ENCODE data around the gene TJP3.

DNA sequence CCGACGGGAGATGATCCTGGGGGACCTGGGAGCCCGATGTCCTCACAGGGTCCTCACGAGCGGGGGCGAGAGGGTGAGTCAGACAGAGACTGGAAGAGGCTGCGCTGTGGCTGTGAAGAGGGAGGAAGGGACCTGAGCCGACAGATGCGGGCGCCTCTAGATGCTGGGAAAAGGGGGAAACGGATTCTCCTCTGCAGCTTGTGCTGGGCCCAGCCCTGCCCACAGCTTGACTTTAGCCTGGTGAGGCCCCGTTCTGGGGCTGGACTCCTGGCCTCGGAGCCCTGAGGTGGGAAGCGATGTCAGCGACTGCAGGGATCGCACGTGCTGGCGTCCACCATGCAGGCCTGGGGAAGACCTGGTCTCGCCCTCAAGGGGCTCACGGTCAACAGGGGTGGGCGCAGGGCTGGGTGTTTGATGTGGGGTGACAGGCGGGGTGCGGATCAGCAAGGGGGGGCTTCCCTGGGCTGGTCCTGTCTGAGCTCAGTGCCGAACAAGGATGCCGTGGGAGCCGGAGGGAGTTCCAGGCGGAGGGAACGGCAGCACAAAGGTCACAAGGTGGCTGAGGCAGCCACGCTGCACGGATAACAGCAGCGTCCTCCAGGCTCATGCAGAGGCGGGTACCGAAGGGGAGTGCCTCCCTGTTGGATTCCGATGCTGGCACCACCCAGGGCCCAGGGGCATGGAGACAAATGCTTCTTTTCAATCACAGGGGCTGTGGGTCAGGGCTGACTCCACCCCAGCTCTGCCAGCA lies 39.7 kb upstream of the TJP3 start:
- TF ChIP-seq TCF12 (IDR thresholded peaks at IDR 0.05; ENCODE audit: low read depth) = no peak
- no peak for TF ChIP-seq TAF1 (IDR thresholded peaks at IDR 0.05; ENCODE audit: low read depth)
- TF ChIP-seq RAD21 (IDR thresholded peaks at IDR 0.05; ENCODE audit: low read depth) = no peak
- TF ChIP-seq EP300 (IDR thresholded peaks at IDR 0.05; ENCODE audit: borderline replicate concordance) = no peak
- no peak for TF ChIP-seq NFIC (IDR thresholded peaks at IDR 0.05)
- TF ChIP-seq, protein P1, sequence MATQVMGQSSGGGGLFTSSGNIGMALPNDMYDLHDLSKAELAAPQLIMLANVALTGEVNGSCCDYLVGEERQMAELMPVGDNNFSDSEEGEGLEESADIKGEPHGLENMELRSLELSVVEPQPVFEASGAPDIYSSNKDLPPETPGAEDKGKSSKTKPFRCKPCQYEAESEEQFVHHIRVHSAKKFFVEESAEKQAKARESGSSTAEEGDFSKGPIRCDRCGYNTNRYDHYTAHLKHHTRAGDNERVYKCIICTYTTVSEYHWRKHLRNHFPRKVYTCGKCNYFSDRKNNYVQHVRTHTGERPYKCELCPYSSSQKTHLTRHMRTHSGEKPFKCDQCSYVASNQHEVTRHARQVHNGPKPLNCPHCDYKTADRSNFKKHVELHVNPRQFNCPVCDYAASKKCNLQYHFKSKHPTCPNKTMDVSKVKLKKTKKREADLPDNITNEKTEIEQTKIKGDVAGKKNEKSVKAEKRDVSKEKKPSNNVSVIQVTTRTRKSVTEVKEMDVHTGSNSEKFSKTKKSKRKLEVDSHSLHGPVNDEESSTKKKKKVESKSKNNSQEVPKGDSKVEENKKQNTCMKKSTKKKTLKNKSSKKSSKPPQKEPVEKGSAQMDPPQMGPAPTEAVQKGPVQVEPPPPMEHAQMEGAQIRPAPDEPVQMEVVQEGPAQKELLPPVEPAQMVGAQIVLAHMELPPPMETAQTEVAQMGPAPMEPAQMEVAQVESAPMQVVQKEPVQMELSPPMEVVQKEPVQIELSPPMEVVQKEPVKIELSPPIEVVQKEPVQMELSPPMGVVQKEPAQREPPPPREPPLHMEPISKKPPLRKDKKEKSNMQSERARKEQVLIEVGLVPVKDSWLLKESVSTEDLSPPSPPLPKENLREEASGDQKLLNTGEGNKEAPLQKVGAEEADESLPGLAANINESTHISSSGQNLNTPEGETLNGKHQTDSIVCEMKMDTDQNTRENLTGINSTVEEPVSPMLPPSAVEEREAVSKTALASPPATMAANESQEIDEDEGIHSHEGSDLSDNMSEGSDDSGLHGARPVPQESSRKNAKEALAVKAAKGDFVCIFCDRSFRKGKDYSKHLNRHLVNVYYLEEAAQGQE (IDR thresholded peaks at IDR 0.05; ENCODE audit: low read depth) = no peak
- no peak for TF ChIP-seq CREB1 (IDR thresholded peaks at IDR 0.05; ENCODE audit: low read depth)
